DMS53 treated with DMSO at 0.1 percent for 48 hours (cell line): ENCODE measurements around the gene PYCARD.
A peak's percentile ranks its signal among the peaks of the same experiment; 100 is the strongest.
"Not testable (repeated sequence)": the region's sequence is repeated elsewhere in the genome, so short reads cannot be mapped to it uniquely, and the experiment has no call there.

ENCODE experiments used
- DNase-seq: peaks from one replicate; lab custom pipeline; 2025; ENCODE audit not compliant: unreplicated experiment; lab: John Stamatoyannopoulos, UW

Gene PYCARD

DNA sequence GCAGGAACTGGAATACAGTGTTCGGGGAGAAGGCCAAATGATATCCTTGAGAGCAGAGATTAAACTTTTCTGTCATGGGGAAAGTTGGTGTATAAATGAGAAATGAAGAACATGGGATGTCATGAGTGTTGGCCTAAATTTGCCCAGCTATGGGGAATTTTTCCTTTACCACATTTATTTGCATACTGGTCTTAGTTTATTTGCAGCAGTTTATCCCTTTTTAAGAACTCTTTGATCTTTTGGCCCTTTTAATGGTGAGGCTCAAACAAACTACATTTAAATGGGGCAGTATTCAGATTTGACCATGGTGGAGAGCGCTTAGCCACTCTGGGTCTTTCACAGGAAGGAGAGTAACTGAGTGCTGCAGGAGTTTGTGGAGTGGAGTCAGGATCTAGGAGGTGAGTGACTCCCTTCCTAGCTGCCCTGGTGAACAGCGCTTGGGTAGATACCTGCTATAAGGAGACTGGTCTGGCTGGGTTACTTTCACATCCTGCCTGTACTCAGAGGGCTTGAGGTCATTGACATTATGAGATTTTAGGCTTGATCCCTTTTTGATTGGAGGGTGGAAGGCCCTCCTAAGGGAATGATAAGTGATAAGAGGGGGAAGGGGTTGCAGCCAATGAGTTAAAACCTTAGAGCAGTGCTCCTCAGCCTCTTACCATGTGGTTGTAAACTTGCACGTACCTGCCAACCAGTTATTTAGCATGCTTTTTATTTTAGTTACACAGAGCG, 10.7 kb downstream of the PYCARD start:
- DNase-seq = no peak

DNA sequence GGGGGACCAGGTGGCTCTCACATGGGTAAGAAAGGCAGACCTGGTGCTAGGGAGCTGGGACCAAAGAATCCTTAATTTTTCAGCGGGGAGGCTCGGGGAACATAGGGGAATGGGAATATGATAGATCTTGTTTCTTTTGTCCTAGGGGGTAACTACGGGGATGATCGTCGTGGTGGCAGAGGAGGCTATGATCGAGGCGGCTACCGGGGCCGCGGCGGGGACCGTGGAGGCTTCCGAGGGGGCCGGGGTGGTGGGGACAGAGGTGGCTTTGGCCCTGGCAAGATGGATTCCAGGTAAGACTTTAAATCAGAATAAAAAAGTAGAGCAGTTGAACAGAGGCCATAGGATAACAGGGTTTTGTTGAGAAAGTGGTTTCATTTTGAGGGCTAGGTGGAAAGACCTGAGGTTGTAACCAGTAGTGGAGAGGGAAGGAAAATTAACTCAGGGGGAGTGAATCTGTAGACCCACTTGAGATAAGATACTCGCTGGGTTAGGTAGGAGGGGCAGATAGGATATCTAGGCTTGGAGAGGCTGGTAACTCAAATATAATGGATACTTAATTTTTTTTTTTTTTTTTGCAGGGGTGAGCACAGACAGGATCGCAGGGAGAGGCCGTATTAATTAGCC, 11.6 kb downstream of the PYCARD start:
- no peak for DNase-seq

DNA sequence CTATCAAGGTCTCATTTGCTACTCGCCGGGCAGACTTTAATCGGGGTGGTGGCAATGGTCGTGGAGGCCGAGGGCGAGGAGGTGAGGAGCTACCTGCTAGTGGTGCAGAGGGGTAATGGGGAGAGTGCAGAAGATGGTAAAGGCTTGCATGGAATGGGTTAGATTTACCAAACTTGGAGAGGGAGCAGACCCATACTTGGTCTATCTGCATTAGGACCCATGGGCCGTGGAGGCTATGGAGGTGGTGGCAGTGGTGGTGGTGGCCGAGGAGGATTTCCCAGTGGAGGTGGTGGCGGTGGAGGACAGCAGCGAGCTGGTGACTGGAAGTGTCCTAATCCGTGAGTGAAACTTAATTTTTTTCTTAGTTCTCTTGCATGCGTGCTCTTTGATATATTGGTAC, 12.5 kb downstream of the PYCARD start:
- DNase-seq = no peak

DNA sequence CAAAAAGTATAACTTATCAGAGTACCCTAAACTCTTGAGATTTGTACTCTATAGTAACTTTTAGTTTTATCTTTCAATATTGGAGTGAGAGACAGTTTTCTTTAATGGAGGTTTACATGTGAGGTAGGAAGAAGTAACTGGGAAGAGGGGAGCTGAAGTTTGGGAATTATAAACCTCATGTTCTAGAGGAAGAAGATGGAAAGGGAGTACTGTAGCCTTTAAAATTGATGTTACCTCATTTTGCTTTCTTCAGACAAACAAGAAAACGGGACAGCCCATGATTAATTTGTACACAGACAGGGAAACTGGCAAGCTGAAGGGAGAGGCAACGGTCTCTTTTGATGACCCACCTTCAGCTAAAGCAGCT, 13.2 kb downstream of the PYCARD start:
- DNase-seq = no peak

DNA sequence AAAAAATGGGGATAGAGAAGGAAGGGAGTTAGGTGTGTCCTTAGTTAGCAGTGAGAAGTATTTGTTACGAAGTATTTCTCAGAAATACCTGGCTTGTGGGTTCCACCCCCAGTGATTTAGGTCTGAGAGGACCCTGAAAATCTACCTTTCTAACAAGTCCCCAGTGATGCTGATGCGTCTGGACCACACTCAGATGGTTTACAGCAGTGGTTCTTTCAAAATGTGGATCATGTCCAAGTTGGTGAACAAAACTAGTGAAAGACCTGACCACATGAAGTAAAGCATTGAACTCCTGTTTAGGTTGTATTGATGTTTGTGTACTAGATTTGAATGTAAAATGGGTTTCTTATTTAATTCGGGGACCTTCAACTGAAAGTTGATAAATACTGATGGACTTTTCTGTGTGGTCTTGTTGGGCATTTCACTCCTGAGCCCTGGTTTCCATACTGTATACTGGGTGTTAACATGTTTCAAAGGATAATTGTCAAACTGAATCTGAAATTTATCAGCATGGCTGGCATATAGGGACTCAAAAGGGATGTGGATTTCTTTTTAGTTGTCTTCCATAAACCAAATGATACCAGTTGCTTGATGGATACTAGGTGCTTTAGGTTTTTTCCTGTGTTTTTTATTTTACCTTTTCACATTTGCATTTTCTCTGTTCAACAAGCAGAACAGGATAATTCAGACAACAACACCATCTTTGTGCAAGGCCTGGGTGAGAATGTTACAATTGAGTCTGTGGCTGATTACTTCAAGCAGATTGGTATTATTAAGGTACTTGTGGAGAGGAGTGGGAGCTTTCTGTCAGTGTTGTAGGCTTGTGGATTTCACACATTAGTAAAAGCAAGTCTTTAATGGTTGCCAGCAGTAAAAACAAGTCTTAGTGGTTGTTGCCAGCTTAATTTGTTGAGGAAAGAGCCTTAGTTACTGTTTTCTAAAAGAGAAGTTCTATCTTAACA, 13.8 kb downstream of the PYCARD start:
- no peak for DNase-seq

DNA sequence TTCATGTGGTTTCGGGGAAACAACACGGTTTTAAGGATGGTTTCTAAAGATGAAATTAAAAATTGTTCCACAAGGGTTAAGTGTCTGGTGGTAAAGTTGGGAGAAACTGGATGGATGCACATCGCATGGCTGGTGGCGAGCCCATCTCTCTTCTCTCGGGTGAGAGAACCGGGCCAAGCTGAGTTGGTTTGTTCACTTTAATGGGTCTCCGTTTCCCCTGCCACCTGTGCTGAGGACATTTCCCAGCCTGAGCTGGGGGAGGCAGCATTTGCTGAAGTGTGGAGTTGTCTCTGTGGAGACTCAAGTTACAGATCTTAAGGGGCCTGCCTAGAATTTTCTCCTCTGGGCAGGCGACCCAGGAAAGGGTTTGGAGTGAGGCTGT, 14.8 kb downstream of the PYCARD start:
- no peak for DNase-seq

DNA sequence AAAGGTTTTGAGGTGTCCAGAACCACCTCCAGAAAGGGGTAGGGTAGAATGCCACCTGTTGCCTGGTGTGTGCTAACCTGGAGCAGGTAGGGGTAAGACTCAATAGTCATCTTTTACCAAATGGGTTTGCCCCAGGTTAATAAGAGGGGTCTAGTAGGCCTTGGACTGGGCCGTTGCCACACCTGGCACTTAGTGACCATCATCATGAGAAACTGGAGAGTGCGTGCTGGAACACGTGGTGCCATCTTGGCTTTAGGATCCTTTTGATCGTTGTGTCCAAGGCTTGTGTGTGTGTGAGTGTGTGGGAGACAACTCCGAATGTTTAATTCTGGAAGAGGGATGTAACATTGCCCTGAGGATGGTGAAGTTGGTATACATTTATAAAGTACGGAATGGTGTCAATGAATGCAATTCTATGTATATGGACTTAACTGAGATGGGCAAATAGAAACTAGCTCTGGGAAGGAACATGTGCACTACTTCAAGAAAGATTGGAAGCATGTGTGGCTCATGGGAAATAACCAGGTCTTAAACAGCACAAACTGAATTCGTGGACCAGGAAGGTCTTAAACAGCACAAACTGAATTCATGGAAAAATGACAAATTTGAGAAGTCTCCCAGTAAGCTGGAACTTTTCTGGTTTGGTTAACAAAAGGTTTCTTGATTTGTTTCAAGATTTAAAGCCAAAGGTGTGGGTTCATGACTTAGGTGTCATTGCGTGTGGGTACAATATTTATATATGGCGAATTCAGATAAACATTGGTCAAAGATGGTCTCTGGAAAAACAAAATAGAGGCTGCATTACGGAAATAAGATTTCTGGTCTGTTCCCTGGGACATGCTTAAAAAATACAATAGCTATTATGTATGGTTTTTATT, 15.4 kb downstream of the PYCARD start:
- no peak for DNase-seq

DNA sequence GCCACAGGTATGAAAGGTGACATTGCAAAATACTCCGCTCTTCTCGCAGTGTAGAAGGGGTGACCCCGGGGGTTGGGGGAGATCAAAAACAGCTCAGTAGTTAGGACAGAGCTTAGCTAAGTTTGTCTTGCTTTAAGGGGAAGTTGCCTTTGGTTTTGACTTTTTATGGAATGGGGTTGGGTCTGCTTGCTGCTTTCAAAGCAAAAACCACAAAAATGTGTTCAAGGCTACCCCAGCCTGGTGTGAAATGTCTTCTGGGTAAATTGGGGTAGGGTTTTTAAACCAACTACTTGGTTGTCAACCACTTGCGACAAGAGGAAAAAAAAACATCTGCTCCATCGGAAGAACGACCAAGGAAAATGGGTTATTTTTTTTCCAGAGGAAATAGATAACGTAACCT, 16.4 kb downstream of the PYCARD start:
- DNase-seq = no peak

DNA sequence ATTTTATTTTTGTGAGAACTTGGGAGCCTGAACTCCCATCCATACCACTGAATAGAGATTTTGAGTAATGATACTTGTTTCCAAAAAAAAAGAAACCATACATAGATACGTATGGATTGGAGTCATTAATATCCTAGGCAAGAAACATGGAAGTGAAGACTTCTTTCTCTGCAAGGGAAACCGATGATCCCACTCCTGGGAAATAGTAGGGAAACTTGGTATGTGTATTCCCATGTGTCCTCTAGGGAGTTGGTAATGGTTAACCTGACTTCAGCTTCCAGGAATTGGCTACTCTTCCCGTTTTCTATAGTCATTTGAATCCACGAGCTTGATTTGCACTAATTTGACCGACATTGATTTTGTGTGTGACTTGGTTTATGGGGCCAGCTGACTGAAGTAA, 17.2 kb downstream of the PYCARD start:
- DNase-seq = no peak

DNA sequence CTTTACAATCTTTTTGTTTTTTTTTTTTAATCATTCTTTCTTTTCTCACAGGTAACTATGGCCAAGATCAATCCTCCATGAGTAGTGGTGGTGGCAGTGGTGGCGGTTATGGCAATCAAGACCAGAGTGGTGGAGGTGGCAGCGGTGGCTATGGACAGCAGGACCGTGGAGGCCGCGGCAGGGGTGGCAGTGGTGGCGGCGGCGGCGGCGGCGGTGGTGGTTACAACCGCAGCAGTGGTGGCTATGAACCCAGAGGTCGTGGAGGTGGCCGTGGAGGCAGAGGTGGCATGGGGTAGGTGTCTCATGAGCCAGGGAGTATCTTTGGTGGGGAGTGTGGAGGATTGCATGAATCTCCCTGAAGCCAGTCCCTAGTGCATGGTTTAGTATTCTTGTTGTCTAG, 17.7 kb downstream of the PYCARD start:
- DNase-seq = no peak

DNA sequence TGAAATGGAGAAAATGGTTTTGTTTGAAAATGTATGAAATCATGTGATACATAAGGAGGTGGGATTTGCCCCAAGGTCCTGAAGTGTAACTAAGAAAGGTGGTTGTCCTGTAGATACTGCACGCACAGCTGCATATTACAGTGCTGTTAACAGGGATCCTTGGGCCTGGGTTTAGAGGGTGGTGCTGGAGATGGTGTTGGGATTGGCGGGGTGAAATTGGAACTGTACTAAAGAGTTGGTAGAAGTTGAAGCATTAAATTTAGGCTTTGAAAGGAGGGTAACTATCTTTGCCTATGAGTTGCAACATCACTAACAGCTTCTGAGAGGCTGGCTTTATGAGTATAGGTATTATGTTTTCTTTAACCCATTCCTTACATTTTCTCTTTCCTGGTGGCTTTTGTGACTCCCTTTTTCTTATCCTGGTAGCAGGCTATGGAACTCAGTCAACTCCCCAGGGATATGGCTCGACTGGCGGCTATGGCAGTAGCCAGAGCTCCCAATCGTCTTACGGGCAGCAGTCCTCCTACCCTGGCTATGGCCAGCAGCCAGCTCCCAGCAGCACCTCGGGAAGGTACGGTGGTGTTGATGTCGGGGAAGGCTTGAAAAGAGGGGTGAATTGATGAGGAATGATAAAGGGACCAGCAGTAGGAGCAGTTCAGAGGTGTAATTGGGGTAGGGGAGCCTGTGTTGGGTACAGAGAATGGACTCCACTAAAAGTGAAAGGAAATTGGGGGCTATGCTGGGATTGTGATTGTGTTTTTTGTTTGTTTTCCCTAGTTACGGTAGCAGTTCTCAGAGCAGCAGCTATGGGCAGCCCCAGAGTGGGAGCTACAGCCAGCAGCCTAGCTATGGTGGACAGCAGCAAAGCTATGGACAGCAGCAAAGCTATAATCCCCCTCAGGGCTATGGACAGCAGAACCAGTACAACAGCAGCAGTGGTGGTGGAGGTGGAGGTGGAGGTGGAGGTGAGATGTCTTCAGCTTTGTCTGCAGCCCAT, 18.8 kb downstream of the PYCARD start:
- DNase-seq = no peak

DNA sequence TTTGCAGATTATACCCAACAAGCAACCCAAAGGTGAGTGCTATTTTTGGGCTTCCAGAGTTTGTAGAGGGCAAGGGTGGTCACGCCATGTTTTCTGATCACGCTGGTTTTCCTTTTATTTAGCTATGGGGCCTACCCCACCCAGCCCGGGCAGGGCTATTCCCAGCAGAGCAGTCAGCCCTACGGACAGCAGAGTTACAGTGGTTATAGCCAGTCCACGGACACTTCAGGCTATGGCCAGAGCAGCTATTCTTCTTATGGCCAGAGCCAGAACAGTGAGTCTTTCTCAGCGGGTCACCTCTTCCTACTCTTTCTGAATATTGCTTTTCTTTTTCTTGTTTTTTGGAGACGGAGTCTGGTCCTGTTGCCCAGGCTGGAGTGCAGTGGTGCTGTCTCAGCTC, 20.2 kb downstream of the PYCARD start:
- no peak for DNase-seq

DNA sequence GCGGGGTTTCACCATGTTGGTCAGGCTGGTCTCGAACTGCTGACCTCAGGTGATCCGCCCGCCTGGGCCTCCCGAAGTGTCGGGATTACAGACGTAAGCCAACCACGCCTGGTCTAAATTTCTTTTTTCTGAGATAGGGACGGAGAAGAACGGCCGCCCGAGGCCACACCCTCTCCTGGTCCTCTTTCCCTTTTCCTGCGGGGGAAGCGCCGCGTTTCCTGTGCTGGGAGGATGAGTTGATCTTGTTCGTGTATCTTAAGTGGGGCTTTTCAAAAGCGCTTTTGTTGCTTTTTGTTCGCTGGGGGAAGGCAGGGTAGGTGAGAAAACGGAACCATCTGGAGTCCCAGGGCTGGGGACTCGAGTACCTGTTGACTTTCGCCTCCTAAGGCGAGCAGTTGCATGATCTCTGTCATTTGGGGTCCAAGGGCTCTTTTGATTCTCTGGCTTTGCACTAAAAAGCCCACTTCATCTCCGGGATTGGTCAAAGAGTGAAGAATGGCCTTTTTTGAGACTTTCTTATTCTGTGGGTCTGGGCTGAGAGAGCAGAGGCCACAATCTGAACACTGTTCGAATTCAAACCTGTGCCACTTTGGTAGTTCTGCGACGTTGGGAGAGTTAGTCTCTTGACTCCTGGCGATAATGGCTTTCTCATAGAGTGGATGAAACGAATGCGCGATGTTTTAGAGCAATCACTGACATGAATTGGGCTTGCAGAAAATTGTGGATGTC, 21.3 kb downstream of the PYCARD start:
- DNase-seq = no peak

DNA sequence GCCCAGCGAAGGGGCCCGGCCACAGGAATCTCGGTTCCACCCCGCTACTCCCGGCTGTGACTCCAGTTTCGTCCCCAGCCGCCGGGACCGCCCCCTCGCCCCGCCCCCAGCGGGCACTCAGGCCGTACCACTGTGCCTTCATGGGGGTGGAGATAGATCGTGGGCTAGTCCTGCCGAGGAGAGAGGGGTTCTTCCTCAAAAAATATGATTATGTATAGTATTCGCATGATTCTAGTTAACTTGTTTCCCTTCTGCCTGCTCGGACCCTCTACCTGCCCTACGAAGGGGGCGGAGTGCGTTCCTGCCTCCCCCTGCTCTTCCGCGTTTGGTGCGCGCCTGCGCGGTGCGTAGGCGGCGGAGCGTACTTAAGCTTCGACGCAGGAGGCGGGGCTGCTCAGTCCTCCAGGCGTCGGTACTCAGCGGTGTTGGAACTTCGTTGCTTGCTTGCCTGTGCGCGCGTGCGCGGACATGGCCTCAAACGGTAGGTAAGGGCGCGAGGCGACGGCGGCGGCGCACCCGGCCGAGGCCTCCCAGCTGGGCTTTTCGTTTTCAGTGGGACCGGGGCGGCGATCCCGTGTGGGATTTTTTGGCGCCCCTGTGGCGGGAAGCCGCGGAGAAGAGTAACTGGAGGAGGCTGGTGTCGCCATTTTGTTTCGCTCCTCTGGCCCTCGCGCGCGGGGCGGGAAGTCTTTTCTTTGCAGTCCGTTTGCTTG, 22.7 kb downstream of the PYCARD start, which contains the start of gene FUS:
Gene FUS, plus strand, starts transcription at position 393 of the 713 bp plus-strand sequence. Its CDS starts 76 bp downstream, at position 469.
- DNase-seq = peak; percentile 56

DNA sequence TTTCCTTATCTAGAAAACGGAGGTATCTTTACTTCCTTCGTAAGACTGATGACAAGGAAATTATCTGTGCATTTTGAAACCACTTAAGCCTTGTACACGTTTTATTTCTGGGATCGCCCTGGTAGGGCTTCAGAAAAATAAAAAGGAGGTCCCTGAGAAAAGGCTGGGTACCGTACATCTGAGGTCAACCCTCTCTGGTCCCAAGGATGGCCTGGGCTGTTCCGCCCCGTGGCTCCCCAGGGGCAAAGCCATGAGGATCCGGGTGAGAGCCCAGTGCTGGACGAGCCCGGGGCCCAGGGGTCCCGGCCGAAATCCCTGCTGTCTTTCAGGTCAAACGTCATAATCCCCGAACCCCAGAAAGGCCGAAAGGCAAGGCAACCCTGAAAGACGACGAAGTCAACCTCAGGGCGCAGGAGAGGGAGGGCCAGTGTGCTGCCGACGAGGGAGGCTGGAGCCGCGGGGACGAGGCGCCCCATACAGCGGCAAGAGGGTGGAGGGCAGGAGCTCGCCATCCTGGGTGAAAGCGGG, 23.3 kb downstream of the PYCARD start:
- no peak for DNase-seq

DNA sequence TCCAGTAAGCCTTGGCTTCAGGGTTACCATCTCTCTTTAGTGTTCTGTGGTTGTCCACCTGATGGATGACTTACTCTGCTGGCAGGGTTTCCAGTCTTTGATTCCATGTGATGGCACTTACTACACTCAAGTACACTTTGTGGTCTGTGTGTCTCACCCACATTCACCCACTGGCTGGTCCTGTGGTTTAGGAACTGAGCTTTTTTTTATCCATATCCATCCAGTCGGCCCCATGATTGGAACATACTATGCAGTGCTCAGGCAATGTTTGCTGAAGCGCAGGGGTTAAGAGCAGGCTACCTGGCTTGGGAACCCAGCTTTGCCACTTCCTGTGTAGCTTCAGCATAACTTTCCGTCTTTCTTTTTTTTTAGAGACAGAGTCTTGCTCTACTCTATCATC, 25.4 kb downstream of the PYCARD start:
- DNase-seq = peak; percentile 5

DNA sequence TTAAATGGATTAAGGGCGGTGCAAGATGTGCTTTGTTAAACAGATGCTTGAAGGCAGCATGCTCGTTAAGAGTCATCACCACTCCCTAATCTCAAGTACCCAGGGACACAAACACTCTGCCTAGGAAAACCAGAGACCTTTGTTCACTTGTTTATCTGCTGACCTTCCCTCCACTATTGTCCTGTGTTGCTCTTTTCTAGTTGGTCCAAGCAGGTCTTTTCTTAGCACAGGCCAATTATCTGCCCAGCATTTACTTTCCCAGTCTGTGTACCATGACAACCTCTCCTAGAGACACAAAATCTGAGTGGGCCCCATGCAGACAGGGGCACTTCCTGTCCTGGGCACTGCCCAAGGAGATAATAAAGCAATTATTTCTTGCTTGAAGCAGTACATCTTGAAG, 32.5 kb downstream of the PYCARD start:
- not testable (repeated sequence) for DNase-seq

DNA sequence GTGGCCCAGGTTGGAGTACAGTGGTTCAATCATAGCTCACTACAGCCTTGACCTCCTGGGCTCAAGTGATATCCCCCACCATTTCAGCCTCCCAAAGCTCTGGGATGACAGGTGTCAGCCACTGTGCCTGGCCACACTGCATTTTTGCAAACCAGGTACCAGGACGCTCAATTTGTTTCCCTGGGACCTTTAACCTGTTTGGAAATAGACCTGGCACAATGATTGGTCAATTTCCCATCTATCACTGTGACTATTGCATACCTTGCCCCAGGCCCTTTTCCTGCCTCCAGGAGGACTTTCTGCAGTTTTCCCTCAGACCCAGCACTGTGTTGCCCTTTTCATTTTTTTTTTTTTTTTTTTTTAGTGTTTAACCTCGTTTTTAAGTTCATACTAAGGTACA, 33.7 kb downstream of the PYCARD start:
- DNase-seq = no peak
